ENCODE measurements around the gene IL26.

DNA sequence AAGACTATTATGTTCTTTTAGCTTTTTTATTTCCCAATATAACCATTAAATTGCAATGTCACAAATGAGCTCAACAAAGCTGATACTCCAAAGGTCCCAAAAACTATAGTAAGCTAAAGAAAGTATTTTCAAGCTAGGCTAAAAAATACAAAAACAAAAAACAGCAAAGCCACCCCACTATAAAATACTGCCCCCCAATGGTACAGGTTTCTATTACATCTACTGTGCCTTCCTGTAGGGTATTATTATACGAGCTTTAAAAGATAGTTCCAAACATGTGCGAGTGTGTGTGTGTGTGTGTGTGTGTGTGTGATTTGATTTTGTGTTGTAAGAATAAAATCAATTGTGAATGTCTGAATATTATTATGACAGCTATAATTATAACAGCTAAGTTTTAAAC, 67.2 kb downstream of the IL26 start:
- TF ChIP-seq, protein P1, sequence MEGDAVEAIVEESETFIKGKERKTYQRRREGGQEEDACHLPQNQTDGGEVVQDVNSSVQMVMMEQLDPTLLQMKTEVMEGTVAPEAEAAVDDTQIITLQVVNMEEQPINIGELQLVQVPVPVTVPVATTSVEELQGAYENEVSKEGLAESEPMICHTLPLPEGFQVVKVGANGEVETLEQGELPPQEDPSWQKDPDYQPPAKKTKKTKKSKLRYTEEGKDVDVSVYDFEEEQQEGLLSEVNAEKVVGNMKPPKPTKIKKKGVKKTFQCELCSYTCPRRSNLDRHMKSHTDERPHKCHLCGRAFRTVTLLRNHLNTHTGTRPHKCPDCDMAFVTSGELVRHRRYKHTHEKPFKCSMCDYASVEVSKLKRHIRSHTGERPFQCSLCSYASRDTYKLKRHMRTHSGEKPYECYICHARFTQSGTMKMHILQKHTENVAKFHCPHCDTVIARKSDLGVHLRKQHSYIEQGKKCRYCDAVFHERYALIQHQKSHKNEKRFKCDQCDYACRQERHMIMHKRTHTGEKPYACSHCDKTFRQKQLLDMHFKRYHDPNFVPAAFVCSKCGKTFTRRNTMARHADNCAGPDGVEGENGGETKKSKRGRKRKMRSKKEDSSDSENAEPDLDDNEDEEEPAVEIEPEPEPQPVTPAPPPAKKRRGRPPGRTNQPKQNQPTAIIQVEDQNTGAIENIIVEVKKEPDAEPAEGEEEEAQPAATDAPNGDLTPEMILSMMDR (IDR thresholded peaks at IDR 0.05), result peak in 2 of 7 experiments; percentile 18 to 36
- TF ChIP-seq EP300 (IDR thresholded peaks at IDR 0.05), result no peak
- no peak for TF ChIP-seq POLR2A (IDR thresholded peaks at IDR 0.05)
- no peak for TF ChIP-seq POLR2AphosphoS5 (IDR thresholded peaks at IDR 0.05)
